HCT116 (cell line): ENCODE measurements around the gene ZNF146. TPM values are rescaled to one million over a fixed set of nuclear protein-coding genes. Genes with fewer than 3 reads are reported as not detected.

ENCODE experiments used
- ATAC-seq: fragments of 200-7000 bp; cut with Tn5 transposase; 2 replicates; pipeline ENCODE4 v1.9.1; 2020; ENCODE audit warnings: mild to moderate bottlenecking, moderate library complexity
- BruUV-seq: library from RNA; stranded (reverse); fragments of 400-500 nt; replicated peaks from 2 replicates; lab custom pipeline; 2021; lab: Mats Ljungman, UMichigan
- CTCF ChIA-PET: fragments of 300-600 bp; sonication (Branson Sonifier 250); formaldehyde crosslinking; loops from one replicate; lab custom pipeline; 2021; ENCODE audit warnings: antibody characterized with exemption; lab: Charles Lee
- POLR2A ChIA-PET: fragments of 300-600, 350-600 bp; sonication (Branson Sonifier 250); formaldehyde crosslinking; loops from one replicate; lab custom pipeline; 2021; ENCODE audit warnings: antibody characterized with exemption; lab: Charles Lee
- RAD21 ChIA-PET, 2 experiments: fragments of 300-600 bp; sonication (Branson Sonifier 250); formaldehyde crosslinking; loops; one replicate each; lab custom pipeline; 2023; ENCODE audit warnings: low total read pairs in 2 of 2; ENCODE audit not compliant: uncharacterized antibody in 2 of 2, unreplicated experiment in 2 of 2, low non-redundant PET in 1 of 2; lab: Charles Lee
- DNase-seq: peaks from one replicate; pipeline ENCODE4 v3.0.0-alpha.2; 2010; ENCODE audit warnings: low read depth, low spot score
- H2AFZ ChIP-seq: fragments of 200-600 bp; shearing (Covaris generic), sonication (generic); 2 replicates; pipeline ENCODE4 v1.6.1; 2017; ENCODE audit warnings: low read depth, mixed run types, mixed read lengths, antibody characterized with exemption, low read length; ENCODE audit not compliant: poor library complexity, severe bottlenecking
- H3K27ac ChIP-seq: 2 replicates; pipeline ENCODE4 v1.5.1; 2012; ENCODE audit warnings: low read depth, low read length
- H3K27me3 ChIP-seq: fragments of 200-600 bp; sonication (generic); 2 replicates; pipeline ENCODE4 v1.6.1; 2016; ENCODE audit warnings: mixed run types, low read length, mixed read lengths; ENCODE audit not compliant: insufficient read depth
- H3K36me3 ChIP-seq, 2 experiments: fragments of 200-500 bp in 1 of 2; fragments of 200-600 bp in 1 of 2; sonication (Bioruptor generic) in 1 of 2; sonication (generic) in 1 of 2; 2 replicates each; pipeline versions ENCODE4 v1.5.1 to v1.6.1; 2014 to 2016; ENCODE audit warnings: low read length in 2 of 2, inconsistent platforms in 1 of 2, mixed read lengths in 1 of 2, mixed run types in 1 of 2; ENCODE audit not compliant: insufficient read depth in 2 of 2, control insufficient read depth in 1 of 2
- H3K4me1 ChIP-seq, 2 experiments: fragments of 200-600 bp in 1 of 2; sonication (generic) in 1 of 2; 2 replicates each; pipeline versions ENCODE4 v1.5.1 to v1.6.1; 2012 to 2017; ENCODE audit warnings: low read length in 2 of 2, inconsistent platforms in 1 of 2, mild to moderate bottlenecking in 1 of 2, mixed read lengths in 1 of 2, mixed run types in 1 of 2, moderate library complexity in 1 of 2; ENCODE audit not compliant: insufficient read depth in 2 of 2, control insufficient read depth in 1 of 2
- H3K4me2 ChIP-seq: fragments of 200-600 bp; sonication (generic); 2 replicates; pipeline ENCODE4 v1.6.1; 2017; ENCODE audit warnings: mixed run types, low read length, mixed read lengths
- H3K4me3 ChIP-seq, 2 experiments: fragments of 200-600 bp in 1 of 2; sonication (generic) in 1 of 2; replicated peaks in 1 of 2; 2 replicates each; pipeline ENCODE4 v1.5.1; 2011 to 2016; ENCODE audit warnings: low read length in 2 of 2, control low read depth in 1 of 2, low read depth in 1 of 2, mild to moderate bottlenecking in 1 of 2, mixed read lengths in 1 of 2, mixed run types in 1 of 2
- H3K79me2 ChIP-seq: fragments of 200-600 bp; sonication (generic); 2 replicates; pipeline ENCODE4 v1.6.1; 2017; ENCODE audit warnings: mild to moderate bottlenecking, mixed run types, low read length, moderate library complexity, mixed read lengths; ENCODE audit not compliant: insufficient read depth
- H3K9ac ChIP-seq: fragments of 200-600 bp; sonication (generic); 2 replicates; pipeline ENCODE4 v1.6.1; 2016; ENCODE audit warnings: low read length, mixed read lengths
- H3K9me2 ChIP-seq: fragments of 200-600 bp; sonication (generic), shearing (Covaris generic); 2 replicates; pipeline ENCODE4 v1.6.1; 2017; ENCODE audit warnings: mixed run types, mild to moderate bottlenecking, moderate library complexity; ENCODE audit not compliant: insufficient read depth
- H3K9me3 ChIP-seq, 2 experiments: fragments of 200-500 bp in 1 of 2; fragments of 200-600 bp in 1 of 2; sonication (Bioruptor generic) in 1 of 2; sonication (generic) in 1 of 2; 2 replicates each; pipeline ENCODE4 v1.6.1; 2014 to 2017; ENCODE audit warnings: low read length in 2 of 2, mixed read lengths in 2 of 2, inconsistent platforms in 1 of 2, low read depth in 1 of 2, mild to moderate bottlenecking in 1 of 2, mixed run types in 1 of 2, moderate library complexity in 1 of 2; ENCODE audit not compliant: control insufficient read depth in 1 of 2, insufficient read depth in 1 of 2
- H4K20me1 ChIP-seq: fragments of 200-600 bp; sonication (generic), shearing (Covaris generic); 2 replicates; pipeline ENCODE4 v1.6.1; 2017; ENCODE audit warnings: mixed run types, mild to moderate bottlenecking, moderate library complexity; ENCODE audit not compliant: insufficient read depth
- EZH2phosphoT487 ChIP-seq: fragments of 200-600 bp; IDR thresholded peaks from 2 replicates; pipeline ENCODE4 v1.6.1; 2018; ENCODE audit warnings: antibody characterized with exemption, borderline replicate concordance
- JUND ChIP-seq: IDR thresholded peaks from 2 replicates; pipeline ENCODE4 v1.6.1; 2012
- POLR2AphosphoS5 ChIP-seq: IDR thresholded peaks from 2 replicates; pipeline ENCODE4 v1.6.1; 2011; ENCODE audit warnings: mild to moderate bottlenecking, low read depth, low read length, moderate library complexity
- RAD21 ChIP-seq: IDR thresholded peaks from 2 replicates; pipeline ENCODE4 v1.6.1; 2012; ENCODE audit warnings: low read depth, mild to moderate bottlenecking
- REST ChIP-seq: IDR thresholded peaks from 2 replicates; pipeline ENCODE4 v1.6.1; 2012; ENCODE audit warnings: low read depth
- SP1 ChIP-seq: IDR thresholded peaks from 2 replicates; pipeline ENCODE4 v1.6.1; 2012; ENCODE audit warnings: low read depth
- SRF ChIP-seq: IDR thresholded peaks from 2 replicates; pipeline ENCODE4 v1.6.1; 2012; ENCODE audit warnings: low read depth
- YY1 ChIP-seq: IDR thresholded peaks from 2 replicates; pipeline ENCODE4 v1.6.1; 2011; ENCODE audit warnings: low read length, low read depth, moderate library complexity, mild to moderate bottlenecking; ENCODE audit not compliant: insufficient replicate concordance; ENCODE audit errors: extremely low read depth
- intact Hi-C: fragments of 100-400 bp; cut with micrococcal nuclease; formaldehyde crosslinking; loops from 2 replicates; pipeline ENCODE4 v1.10.0; 2022
- total RNA-seq: library from RNA; stranded (reverse); gene quantifications from one replicate; pipeline ENCODE4 v1.2.1, GENCODE V29; 2021; ENCODE audit not compliant: unreplicated experiment
- TF ChIP-seq, protein P1 (sequence below): IDR thresholded peaks from 2 replicates; pipeline ENCODE4 v1.6.1; 2012

Gene ZNF146
- total RNA-seq, 1 experiment from 2014 or later: 105 TPM

DNA sequence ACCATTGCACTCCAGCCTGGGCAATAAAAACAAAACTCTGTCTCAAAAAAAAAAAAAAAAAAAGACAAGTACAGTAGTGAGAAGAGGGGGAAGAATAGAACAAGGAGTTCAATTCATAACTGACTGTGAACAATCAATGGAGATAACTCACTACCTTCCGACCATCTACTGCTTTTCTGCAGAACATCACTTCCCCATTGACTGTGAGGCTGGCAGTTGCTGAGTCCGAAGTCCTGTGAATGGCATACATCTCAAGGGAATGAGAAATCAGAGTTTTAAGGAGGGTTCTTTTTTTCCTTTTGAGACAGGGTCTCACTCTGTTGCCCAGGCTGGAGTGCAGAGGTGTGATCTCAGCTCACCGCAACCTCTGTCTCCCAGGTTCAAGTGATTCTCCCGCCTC is 11.6 kb upstream of the ZNF146 start:
- DNase-seq: no peak
- Histone ChIP-seq H4K20me1 (no peaks in the 10 kb centered on the region), H3K4me1 (no peaks in the 10 kb centered on the region), H3K27me3 (no peaks in the 10 kb centered on the region), H3K9me3 (no peaks in the 10 kb centered on the region), H3K9me2 (no peaks in the 10 kb centered on the region), H3K79me2 (no peaks in the 10 kb centered on the region), H3K9ac (no peak overlapping the region), H3K4me3 (no peak overlapping the region), H3K36me3 (no peaks in the 10 kb centered on the region), H2AFZ (no peak overlapping the region), H3K27ac (no peak overlapping the region), H3K4me2 (no peak overlapping the region)
- ChIA-PET CTCF (interaction anchor here (1.2 kb wide), 1 partner anchor 75 kb away, joined by 3 read pairs; no protein-coding TSS in a partner anchor), RAD21 (no interaction called here), POLR2A (no interaction called here)
- BruUV-seq: no TSS peak
- TF ChIP-seq YY1 (no peak), SRF (no peak), JUND (no peak), POLR2AphosphoS5 (no peak), EZH2phosphoT487 (no peak), RAD21 (no peak), SP1 (no peak), REST (no peak)
- TF ChIP-seq, protein P1, sequence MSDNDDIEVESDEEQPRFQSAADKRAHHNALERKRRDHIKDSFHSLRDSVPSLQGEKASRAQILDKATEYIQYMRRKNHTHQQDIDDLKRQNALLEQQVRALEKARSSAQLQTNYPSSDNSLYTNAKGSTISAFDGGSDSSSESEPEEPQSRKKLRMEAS: no peak
- intact Hi-C loops: no loop called here
- ATAC-seq: no peak
